ENCODE data around the gene STS. TPM values are rescaled to one million over a fixed set of nuclear protein-coding genes. Genes with fewer than 3 reads are reported as not detected.

STS gene
- total and polyA plus RNA-seq, 10 of the 15 experiments (the other 5 are each of a cell fraction or from before 2014, with no cell fraction given) = 1.6 to 19.4 (median 4.7) TPM

- TF ChIP-seq RCOR1 (conservative IDR thresholded peaks at IDR 0.05; ENCODE audit: low read depth, low read length) = 0 out of 2 replicates have a peak, but pooled peaks have one; percentile 62
- no peak for TF ChIP-seq TCF7 (IDR thresholded peaks at IDR 0.05; ENCODE audit: borderline replicate concordance)
- TF ChIP-seq NFYA (IDR thresholded peaks at IDR 0.05; ENCODE audit: borderline replicate concordance, low read depth, low read length) = no peak
- TF ChIP-seq BRCA1 (IDR thresholded peaks at IDR 0.05; ENCODE audit: low read depth, low read length) = no peak
- TF ChIP-seq RAD51 (IDR thresholded peaks at IDR 0.05) = no peak
- TF ChIP-seq NRF1 (conservative IDR thresholded peaks at IDR 0.05; ENCODE audit: low read depth, low read length) = peak; percentile 95
- 0 out of 2 replicates have a peak, but pooled peaks have one; percentile 6 for TF ChIP-seq CREB1 (IDR thresholded peaks at IDR 0.05; ENCODE audit: low read depth)
- TF ChIP-seq RFX5 (IDR thresholded peaks at IDR 0.05; ENCODE audit: low read depth, low read length) = no peak
- no peak for TF ChIP-seq MYB (IDR thresholded peaks at IDR 0.05; ENCODE audit: borderline replicate concordance, low read depth, low read length)
- TF ChIP-seq ZBTB40 (IDR thresholded peaks at IDR 0.05; ENCODE audit: borderline replicate concordance) = no peak
- TF ChIP-seq USF1 (IDR thresholded peaks at IDR 0.05; ENCODE audit: borderline replicate concordance, extremely low read length, insufficient read depth, low read depth, low read length) = no peak
- TF ChIP-seq ESRRA (IDR thresholded peaks at IDR 0.05; ENCODE audit: low read length) = no peak
- TF ChIP-seq TBL1XR1 (IDR thresholded peaks at IDR 0.05; ENCODE audit: low read depth, low read length) = no peak
- no peak for TF ChIP-seq CHD1 (IDR thresholded peaks at IDR 0.05; ENCODE audit: low read depth, low read length)
- TF ChIP-seq SMAD1 (IDR thresholded peaks at IDR 0.05; ENCODE audit: low read depth, partially characterized antibody) = no peak
- TF ChIP-seq E4F1 (IDR thresholded peaks at IDR 0.05; ENCODE audit: borderline replicate concordance, partially characterized antibody) = no peak
- TF ChIP-seq KLF5 (IDR thresholded peaks at IDR 0.05; ENCODE audit: partially characterized antibody) = peak; percentile 26
- no peak for TF ChIP-seq BMI1 (IDR thresholded peaks at IDR 0.05; ENCODE audit: borderline replicate concordance)
- TF ChIP-seq SP1 (IDR thresholded peaks at IDR 0.05; ENCODE audit: low read depth, low read length) = no peak
- TF ChIP-seq IKZF1 (conservative IDR thresholded peaks at IDR 0.05) = peak; percentile 100
- TF ChIP-seq SIX5 (IDR thresholded peaks at IDR 0.05; ENCODE audit: low read depth, low read length, severe bottlenecking) = no peak
- peak; percentile 78 for TF ChIP-seq TAF1 (IDR thresholded peaks at IDR 0.05; ENCODE audit: borderline replicate concordance, low read depth, low read length)
- no peak for TF ChIP-seq NFYB (IDR thresholded peaks at IDR 0.05; ENCODE audit: insufficient read depth, low read depth, low read length)
- peak; percentile 94 for TF ChIP-seq YY1 (IDR thresholded peaks at IDR 0.05; ENCODE audit: low read depth, low read length)
Observed at GRCh38 chrX:7147978-7148854, 704 bp downstream of the STS start, which contains the start of gene PUDP (continued).

Measured in GM12878 (cell line).